GM19240 (cell line): ENCODE data around the gene POLRMT.
A peak's percentile ranks its signal among the peaks of the same experiment; 100 is the strongest.
"Not testable (repeated sequence)": the region's sequence is repeated elsewhere in the genome, so short reads cannot be mapped to it uniquely, and the experiment has no call there.

Experiments
- DNase-seq: peaks from one replicate; pipeline ENCODE4 v3.0.0; 2011; ENCODE audit warnings: low spot score; ENCODE audit not compliant: insufficient read length

The POLRMT gene

DNA sequence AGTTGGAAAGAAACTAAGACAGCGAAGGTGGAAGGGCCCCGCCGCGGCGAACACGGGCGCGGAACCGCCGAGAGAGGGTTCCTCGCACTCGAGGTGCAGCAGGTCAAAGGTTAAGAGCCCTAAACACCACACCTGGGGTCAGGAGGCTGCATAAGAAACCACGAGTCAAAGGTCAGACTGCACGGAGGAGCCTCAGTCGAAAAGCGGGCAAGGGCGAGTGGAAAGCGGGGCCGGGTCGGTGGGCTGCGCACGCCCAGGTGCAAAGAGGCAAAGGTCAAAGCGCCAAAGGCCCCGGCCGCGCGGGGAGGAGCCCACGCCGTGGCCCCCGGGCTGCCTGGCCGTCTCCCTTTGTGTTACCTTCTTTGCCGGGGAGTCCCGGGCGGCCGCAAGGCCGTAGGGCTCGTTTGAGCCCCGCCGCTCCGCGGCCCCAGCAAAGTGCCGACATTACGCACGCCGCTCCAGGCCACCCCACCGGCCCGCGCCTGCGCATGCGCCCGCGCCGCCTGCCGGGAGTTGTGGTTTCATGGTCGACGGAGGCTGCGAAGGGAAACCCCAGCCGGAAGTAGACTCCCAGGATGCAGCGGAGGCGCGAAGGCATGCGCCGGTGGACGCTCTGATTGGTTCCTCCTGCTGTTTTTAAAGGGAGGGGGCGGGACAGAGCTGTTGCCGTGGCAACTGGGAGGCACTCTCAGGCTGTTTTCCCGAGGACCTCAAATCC, at the start of gene POLRMT:
TSS of gene POLRMT (minus strand) at position 470 of the 718 bp plus-strand sequence. CDS start at position 445, 25 bp downstream.
- DNase-seq, result peak; percentile 100

DNA sequence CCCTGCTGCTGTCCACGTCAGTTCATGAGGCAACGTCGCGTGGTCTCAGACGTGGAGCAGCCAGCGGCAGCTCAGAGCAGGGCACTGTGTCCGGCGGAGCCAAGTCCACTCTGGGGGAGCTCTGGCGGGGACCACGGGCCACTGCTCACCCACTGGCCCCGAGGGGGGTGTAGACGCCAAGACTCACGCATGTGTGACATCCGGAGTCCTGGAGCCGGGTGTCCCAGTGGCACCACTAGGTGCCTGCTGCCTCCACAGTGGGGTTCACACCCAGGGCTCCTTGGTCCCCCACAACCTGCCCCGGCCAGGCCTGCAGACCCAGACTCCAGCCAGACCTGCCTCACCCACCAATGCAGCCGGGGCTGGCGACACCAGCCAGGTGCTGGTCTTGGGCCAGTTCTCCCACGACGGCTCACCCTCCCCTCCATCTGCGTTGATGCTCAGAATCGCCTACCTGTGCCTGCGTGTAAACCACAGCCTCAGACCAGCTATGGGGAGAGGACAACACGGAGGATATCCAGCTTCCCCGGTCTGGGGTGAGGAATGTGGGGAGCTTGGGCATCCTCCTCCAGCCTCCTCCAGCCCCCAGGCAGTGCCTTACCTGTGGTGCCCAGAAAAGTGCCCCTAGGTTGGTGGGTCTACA, 49.5 kb upstream of the POLRMT start:
- no peak for DNase-seq

DNA sequence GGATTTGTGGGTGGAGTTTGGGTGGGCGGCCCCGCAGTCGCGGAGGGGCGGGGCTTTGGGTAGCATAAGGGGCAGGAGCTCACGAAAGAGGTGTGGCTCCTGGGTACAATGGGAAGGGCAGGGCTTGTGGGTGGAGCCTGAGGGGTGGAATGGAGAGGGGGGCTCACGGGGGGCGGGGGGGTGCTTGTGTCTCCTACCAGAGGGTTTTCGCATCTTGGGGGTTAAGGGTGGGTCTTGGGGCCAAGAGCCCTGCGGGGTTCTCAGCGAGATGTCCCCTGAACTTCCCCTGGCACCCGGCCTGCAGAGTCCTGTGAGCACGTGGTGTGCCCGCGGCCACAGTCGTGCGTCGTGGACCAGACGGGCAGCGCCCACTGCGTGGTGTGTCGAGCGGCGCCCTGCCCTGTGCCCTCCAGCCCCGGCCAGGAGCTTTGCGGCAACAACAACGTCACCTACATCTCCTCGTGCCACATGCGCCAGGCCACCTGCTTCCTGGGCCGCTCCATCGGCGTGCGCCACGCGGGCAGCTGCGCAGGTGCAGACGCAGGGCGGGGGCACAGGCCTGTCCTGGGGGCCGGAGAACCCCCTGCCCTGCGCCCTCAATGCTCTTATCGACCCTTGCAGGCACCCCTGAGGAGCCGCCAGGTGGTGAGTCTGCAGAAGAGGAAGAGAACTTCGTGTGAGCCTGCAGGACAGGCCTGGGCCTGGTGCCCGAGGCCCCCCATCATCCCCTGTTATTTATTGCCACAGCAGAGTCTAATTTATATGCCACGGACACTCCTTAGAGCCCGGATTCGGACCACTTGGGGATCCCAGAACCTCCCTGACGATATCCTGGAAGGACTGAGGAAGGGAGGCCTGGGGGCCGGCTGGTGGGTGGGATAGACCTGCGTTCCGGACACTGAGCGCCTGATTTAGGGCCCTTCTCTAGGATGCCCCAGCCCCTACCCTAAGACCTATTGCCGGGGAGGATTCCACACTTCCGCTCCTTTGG, 48.0 kb upstream of the POLRMT start:
- DNase-seq, result no peak

DNA sequence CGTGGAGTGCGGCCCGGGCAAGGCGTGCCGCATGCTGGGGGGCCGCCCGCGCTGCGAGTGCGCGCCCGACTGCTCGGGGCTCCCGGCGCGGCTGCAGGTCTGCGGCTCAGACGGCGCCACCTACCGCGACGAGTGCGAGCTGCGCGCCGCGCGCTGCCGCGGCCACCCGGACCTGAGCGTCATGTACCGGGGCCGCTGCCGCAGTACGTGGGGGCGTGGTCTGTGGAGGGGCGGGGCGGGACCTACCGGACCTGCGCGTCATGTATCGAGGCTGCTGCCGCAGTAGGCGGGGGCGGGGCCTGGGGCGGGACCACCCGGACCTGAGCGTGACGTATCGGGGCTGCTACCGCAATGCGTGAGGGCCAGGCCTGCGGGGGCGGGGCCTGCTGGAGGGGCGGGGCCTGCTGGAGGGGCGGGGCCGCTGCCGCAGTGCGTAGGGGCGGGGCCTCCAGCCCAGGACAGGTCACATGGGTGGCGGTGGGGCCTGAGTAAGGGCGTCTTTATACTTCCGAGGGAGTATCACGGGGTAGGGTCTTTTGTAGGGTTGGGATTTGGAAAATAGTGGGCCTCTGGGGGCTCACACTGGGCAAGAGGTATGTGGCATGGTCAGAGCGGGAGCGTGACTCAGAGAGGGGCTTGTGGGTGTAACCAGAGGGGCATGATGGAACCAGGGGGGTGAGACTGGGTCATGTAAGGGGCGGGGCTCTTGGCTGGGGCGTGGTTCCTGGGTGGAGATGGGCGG, 47.1 kb upstream of the POLRMT start:
- peak; percentile 99 for DNase-seq

DNA sequence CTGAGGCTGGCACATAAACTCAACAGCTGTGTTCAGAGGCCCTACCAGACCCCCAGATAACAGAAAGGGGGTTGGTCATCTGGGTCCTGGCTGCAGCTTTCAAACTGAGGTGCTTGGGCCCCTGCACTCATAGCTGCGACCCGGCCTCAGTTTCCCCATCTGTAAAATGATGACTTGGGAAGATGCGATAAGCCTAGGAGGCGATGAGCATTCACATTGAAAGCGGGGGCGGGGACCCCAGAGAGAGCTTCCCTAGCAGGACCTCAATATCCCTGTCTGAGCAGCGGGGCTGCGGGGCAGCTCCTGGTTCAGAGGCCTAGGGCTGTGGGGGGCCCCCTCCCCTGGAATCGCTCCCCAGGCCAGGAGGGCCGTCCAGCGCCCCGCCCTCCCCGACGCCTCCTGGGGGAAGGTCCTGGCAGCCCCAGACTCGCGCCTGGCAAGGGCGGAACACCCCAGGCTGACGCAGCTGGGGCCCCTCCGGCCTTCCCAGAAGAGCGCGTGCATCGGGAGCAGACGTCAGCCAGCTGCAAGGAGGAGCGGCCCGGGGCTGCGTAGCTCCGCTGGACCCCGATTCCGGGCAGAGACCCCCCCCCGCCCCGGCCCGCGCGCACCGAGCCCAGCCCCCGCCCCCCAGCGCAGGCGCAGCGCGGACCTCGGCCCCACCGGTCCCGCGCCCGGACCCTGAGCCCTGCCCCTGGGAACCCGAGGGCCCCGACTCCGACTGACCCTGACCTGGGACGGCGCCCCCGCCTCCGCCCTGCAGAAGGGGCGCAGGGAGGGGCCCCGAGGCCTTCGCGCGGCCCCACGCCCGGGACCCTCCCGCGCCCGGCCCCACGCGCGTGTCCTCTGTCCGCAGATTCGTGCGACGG, 46.3 kb upstream of the POLRMT start:
- no peak for DNase-seq

GRCh38 chr19:678791-679388, 45.6 kb upstream of the POLRMT start:
- DNase-seq, result no peak

- no peak for DNase-seq
Observed at GRCh38 chr19:677601-678436, 44.5 kb upstream of the POLRMT start.

- no peak for DNase-seq
Observed at GRCh38 chr19:677201-677600, 43.9 kb upstream of the POLRMT start.

GRCh38 chr19:676339-677105, 43.2 kb upstream of the POLRMT start, which contains the start of gene FSTL3:
Gene FSTL3, plus strand, starts transcription at chr19:676392. Its CDS starts 32 bp downstream, at chr19:676424.
- DNase-seq, result no peak

DNA sequence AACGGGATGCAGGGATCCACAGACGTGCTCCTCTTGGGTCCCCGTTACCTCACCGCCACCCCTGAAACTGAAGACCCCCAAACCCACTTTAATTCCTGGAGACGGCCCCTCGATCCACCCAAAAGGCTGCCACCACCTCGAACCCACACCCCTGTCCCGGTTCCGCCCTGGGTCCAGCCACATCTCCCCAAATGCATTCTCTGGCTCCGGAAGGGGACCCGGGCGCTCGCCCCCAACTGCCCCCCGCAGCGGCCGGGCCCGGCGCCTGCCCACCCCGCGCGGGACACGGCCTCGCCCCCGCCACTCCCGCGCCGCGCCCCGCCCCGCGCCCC, 42.6 kb upstream of the POLRMT start:
- DNase-seq, result no peak

DNA sequence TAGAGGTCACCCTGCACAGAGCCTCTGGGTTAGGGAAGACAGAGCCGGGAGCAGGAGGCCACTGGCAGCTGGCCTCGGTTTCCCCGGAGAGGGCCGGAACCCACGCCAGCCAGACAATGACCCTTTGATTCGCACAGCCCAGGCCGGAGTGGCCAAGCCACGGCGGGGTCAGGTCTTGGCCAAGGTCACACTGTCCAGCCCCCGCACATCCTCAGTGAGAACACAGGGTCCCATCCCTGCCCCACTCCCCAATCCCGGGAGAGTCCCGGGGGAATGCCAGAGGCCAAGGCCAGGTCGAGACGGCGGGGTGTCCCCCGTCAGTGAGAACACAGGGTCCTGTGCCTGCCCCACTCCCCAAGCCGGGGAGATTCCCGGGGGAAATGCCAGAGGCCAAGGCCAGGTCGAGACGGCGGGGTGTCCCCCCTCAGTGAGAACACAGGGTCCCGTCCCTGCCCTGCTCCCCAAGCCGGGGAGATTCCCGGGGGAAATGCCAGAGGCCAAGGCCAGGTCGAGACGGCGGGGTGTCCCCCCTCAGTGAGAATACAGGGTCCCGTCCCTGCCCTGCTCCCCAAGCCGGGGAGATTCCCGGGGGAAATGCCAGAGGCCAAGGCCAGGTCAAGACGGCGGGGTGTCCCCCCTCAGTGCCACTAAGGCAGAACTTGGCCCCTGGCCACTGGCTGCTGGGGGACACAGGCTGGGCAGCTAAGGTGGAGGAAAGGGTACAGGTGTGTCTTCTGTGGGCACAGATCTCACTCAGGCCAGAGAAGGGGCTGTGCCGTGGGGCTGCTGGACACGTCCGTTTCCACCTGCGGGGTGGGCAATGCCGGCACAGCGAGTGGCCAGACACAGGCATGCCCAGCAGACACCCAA, 41.2 kb upstream of the POLRMT start:
- DNase-seq, result no peak

DNA sequence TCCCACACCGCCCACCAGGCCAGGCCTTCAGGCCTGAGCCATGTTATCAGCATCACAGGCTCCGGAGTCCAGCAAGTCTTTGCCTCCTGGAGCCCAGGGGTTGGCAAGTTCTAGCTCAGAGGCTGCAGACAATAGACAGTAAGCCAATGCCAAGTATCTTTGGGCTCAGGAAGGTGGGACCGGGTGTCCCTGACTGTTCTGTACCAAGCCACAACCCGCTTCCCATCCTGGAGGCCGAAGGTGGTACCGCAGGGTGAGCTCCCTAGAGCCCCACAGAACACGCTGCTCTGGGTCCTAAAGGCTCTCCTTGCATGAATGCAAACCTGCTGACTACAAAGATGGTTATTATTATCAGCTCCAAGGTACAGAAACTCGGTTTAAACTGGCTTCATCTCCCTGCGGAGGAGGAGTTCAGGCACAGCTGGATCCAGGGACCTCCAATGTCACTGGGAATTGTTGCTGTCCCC, 37.3 kb upstream of the POLRMT start:
- no peak for DNase-seq

GRCh38 chr19:668675-669434, 35.5 kb upstream of the POLRMT start:
- not testable (repeated sequence) for DNase-seq

DNA sequence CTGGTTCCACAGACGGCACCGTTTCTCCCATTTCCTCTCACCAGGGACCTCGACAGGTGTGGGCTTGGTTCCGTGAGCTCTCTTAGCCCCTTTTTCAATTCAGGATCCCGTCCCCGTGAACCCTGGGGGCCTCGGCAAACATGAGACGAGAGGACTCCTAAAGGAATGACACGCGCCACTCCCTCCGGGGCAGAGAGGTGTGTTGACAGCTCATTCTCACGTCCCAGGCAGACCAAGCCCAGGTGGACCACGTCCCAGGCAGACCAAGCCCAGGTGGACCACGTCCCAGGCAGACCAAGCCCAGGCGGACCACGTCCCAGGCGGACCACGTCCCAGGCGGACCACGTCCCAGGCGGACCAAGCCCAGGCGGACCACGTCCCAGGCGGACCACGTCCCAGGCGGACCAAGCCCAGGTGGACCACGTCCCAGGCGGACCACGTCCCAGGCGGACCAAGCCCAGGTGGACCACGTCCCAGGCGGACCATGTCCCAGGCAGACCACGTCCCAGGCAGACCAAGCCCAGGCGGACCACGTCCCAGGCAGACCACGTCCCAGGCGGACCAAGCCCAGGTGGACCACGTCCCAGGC, 33.7 kb upstream of the POLRMT start:
- not testable (repeated sequence) for DNase-seq

GRCh38 chr19:664913-665443, 31.6 kb upstream of the POLRMT start:
- DNase-seq, result peak; percentile 88

DNA sequence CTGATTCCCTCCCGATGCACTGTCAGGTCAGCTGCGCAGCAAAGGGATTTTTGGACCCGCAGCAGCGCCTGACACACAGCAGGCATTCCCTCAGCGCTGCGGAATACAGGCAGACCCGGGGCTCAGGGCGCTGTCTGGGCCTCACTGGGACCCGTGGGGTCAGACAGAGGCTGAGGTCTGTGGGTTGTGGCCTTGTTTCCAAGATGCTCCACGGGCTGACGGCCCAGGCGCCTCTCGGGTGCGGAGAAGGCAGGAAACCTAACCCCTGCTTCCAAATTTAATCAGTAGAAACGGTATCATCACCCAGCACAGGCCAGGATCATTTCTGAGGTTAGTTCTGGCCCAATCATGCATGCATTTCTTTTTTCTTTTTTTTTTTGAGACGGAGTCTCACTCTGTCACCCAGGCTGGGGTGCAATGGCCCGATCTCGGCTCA, 30.4 kb upstream of the POLRMT start:
- DNase-seq, result no peak
